KMS-11 (cell line): Measurements from ENCODE around the gene LRRC25.
"Not testable (repeated sequence)": the region's sequence is repeated elsewhere in the genome, so short reads cannot be mapped to it uniquely, and the experiment has no call there.

Experiments used
- H2AFZ ChIP-seq: fragments of 200-600 bp; sonication (generic); 2 replicates; pipeline ENCODE4 v1.6.1; 2016; ENCODE audit warnings: antibody characterized with exemption, mixed run types, low read depth
- H3K27ac ChIP-seq: fragments of 200-600 bp; sonication (generic); 2 replicates; pipeline ENCODE4 v1.6.1; 2016; ENCODE audit warnings: mild to moderate bottlenecking, mixed run types
- H3K27me3 ChIP-seq: fragments of 200-600 bp; sonication (generic); 2 replicates; pipeline ENCODE4 v1.6.1; 2017; ENCODE audit warnings: mild to moderate bottlenecking, low read depth, mixed run types, moderate library complexity; ENCODE audit not compliant: insufficient read depth
- H3K36me3 ChIP-seq: fragments of 200-600 bp; sonication (generic); 2 replicates; pipeline ENCODE4 v1.6.1; 2017; ENCODE audit warnings: mild to moderate bottlenecking, mixed run types; ENCODE audit not compliant: insufficient read depth
- H3K4me1 ChIP-seq: fragments of 200-600 bp; sonication (generic); 2 replicates; pipeline ENCODE4 v1.6.1; 2016; ENCODE audit warnings: mild to moderate bottlenecking, low read depth, mixed run types; ENCODE audit not compliant: poor library complexity, severe bottlenecking
- H3K4me2 ChIP-seq: fragments of 200-600 bp; sonication (generic); 2 replicates; pipeline ENCODE4 v1.7.0; 2016; ENCODE audit warnings: mild to moderate bottlenecking, mixed run types
- H3K4me3 ChIP-seq: fragments of 200-600 bp; sonication (generic); IDR thresholded peaks from 2 replicates; pipeline ENCODE4 v1.6.1; 2017; ENCODE audit warnings: low read depth, low read length, mixed read lengths; ENCODE audit not compliant: insufficient read depth
- H3K79me2 ChIP-seq: fragments of 200-600 bp; sonication (generic); 2 replicates; pipeline ENCODE4 v1.6.1; 2016; ENCODE audit warnings: low read depth, mixed run types; ENCODE audit not compliant: insufficient read depth
- H3K9ac ChIP-seq: fragments of 200-600 bp; sonication (generic); 2 replicates; pipeline ENCODE4 v1.6.1; 2016; ENCODE audit warnings: mild to moderate bottlenecking, mixed run types
- H4K20me1 ChIP-seq: fragments of 200-600 bp; sonication (generic); 2 replicates; pipeline ENCODE4 v1.6.1; 2016; ENCODE audit warnings: mild to moderate bottlenecking, mixed run types; ENCODE audit not compliant: insufficient read depth
- TF ChIP-seq, protein P1 (sequence below): fragments of 200-600 bp; sonication (generic); conservative IDR thresholded peaks from 2 replicates; pipeline ENCODE4 v1.6.1; 2017; ENCODE audit warnings: low read depth, mild to moderate bottlenecking, antibody characterized with exemption, low read length, moderate library complexity, mixed read lengths

The LRRC25 gene

DNA sequence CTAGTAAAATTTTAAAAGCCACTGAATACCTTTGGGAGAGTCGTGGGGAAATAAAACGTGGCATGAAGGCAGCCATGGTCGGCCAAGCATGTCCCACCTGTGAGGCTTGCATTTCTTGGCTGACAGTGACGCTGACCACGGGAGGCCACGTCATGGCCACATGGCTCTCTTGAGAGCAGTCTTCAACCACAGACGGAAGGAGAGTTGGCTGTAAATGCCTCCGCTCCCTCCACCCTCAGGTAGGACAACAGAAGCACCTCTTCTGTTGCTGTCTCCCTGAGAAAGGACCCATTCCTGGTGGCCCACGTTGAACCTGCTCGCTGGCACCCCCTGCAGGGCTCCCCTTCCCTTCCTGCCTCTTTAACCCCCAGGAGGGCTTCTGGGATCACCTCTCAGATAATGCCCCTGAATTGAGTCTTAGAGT lies 10.6 kb upstream of the LRRC25 start:
- Histone ChIP-seq H3K36me3 (no peaks in the 10 kb centered on the region), H3K79me2 (no peaks in the 10 kb centered on the region), H4K20me1 (no peaks in the 10 kb centered on the region), H3K4me2 (no peak overlapping the region), H3K27ac (no peak overlapping the region), H3K4me3 (no peak overlapping the region), H2AFZ (no peak overlapping the region), H3K4me1 (peaks cover 9% of the 10 kb centered on the region), H3K9ac (no peak overlapping the region), H3K27me3 (peaks cover 29% of the 10 kb centered on the region; the same call in 1 of the 2 replicates)
- TF ChIP-seq, protein P1, sequence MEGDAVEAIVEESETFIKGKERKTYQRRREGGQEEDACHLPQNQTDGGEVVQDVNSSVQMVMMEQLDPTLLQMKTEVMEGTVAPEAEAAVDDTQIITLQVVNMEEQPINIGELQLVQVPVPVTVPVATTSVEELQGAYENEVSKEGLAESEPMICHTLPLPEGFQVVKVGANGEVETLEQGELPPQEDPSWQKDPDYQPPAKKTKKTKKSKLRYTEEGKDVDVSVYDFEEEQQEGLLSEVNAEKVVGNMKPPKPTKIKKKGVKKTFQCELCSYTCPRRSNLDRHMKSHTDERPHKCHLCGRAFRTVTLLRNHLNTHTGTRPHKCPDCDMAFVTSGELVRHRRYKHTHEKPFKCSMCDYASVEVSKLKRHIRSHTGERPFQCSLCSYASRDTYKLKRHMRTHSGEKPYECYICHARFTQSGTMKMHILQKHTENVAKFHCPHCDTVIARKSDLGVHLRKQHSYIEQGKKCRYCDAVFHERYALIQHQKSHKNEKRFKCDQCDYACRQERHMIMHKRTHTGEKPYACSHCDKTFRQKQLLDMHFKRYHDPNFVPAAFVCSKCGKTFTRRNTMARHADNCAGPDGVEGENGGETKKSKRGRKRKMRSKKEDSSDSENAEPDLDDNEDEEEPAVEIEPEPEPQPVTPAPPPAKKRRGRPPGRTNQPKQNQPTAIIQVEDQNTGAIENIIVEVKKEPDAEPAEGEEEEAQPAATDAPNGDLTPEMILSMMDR: peak; percentile 45

DNA sequence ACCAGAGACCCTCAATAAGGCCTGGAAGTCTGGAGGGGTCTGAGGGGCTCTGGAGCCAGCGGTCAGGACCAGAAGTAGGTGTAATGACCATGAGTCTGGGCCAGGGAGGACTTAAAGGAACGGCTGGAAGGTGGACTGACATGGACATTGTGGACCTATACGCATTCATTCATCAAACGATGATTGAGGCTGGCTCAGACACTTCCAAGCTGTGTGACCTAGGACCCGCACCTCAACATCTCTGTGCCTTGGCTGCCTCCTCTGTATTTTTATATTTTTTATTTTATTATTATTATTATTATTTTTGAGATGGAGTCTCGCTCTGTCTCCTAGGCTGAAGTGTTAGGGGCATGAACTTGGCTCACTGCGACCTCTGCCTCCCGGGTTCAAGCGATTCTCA lies 9.3 kb upstream of the LRRC25 start:
- TF ChIP-seq, protein P1: no peak
- Histone ChIP-seq H4K20me1 (no peaks in the 10 kb centered on the region), H3K79me2 (no peaks in the 10 kb centered on the region), H3K27me3 (peaks cover 20% of the 10 kb centered on the region; the same call in 1 of the 2 replicates), H3K4me1 (peaks cover 9% of the 10 kb centered on the region), H3K4me3 (no peak overlapping the region), H2AFZ (no peak overlapping the region), H3K9ac (no peak overlapping the region), H3K36me3 (no peaks in the 10 kb centered on the region), H3K4me2 (no peak overlapping the region), H3K27ac (no peak overlapping the region)

DNA sequence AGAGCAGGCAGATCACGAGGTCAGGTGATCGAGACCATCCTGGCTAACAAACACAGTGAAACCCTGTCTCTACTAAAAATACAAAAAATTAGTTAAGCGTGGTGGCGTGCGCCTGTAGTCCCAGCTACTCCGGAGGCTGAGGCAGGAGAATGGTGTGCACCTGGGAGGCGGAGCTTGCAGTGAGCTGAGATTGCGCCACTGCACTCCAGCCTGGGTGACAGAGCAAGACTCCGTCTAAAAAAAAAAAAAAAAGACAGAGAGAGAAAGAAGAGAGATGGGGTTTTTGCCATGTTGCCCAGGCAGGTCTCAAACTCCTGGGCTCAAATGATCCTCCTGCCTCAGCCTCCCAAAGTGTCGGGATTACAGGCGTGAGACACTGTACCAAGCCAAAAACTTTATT lies 8.3 kb upstream of the LRRC25 start:
- H2AFZ ChIP-seq, H4K20me1 ChIP-seq, H3K79me2 ChIP-seq, H3K9ac ChIP-seq, H3K36me3 ChIP-seq, H3K4me3 ChIP-seq, H3K4me1 ChIP-seq, H3K27ac ChIP-seq, H3K4me2 ChIP-seq: not testable (repeated sequence)
- H3K27me3 ChIP-seq: peaks cover 13% of the 10 kb centered on the region; the same call in 1 of the 2 replicates

DNA sequence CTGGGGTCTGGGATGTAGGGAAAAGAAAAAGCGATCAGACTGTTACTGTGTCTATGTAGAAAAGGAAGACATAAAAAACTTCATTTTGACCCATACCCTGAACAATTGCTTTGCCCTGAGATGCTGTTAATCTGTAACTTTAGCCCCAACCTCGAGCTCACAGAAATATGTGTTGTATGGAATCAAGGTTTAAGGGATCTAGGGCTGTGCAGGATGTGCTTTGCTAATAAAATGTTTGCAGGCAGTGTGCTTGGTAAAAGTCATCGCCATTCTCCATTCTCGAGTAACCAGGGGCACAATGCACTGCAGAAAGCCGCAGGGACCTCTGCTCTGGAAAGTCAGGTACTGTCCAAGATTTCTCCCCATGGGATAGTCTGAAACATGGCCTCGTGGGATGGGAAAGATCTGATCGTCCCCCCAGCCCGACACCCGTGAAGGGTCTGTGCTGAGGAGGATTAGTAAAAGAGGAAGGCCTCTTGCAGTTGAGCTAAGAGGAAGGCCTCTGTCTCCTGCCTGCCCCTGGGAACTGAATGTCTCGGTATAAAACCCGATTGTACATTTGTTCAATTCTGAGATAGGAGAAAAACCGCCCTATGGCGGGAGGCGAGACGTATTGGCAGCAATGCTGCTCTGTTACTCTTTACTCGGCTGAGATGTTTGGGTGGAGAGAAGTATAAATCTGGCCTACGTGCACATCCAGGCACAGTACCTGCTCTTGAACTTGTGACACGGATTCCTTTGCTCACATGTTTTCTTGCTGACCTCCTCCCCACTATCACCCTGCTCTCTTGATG lies 5.2 kb upstream of the LRRC25 start:
- not testable (repeated sequence) for H3K4me3 ChIP-seq, H3K4me2 ChIP-seq, H2AFZ ChIP-seq, H4K20me1 ChIP-seq, H3K4me1 ChIP-seq, H3K27ac ChIP-seq, H3K79me2 ChIP-seq, H3K9ac ChIP-seq, H3K36me3 ChIP-seq
- H3K27me3 ChIP-seq: peaks cover 31% of the 10 kb centered on the region

DNA sequence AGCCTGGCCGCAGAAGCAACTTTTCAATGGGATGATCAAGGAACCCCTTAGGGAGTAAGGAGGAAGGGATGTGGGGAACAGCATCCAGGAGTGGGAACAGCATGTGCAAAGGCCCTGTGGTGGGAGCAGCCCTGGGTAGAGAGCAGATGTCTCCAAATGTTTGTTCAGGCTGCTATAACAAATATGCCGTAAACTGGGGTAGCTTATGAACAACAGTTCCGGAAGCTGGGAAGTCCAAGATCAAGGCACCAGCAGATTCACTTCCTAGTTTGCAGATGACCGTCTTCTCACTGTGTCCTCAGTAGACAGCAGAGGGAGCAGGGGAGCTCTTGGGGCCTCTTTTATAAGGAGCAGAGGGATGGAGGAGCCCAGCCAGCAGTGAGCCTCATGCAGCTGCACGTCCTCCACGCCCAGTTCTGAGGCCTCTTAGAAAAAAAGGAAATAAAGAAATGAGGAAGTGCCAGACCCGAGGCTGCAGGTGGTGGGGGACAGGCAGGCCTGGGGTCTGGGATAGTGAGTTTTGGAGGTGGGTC lies 4.2 kb upstream of the LRRC25 start:
- Histone ChIP-seq H3K27ac (no peak overlapping the region), H4K20me1 (no peaks in the 10 kb centered on the region), H3K27me3 (peaks cover 39% of the 10 kb centered on the region), H3K36me3 (no peaks in the 10 kb centered on the region), H3K9ac (no peak overlapping the region), H3K4me3 (no peak overlapping the region), H3K4me2 (no peak overlapping the region), H3K79me2 (no peaks in the 10 kb centered on the region), H2AFZ (no peak overlapping the region), H3K4me1 (peaks cover 8% of the 10 kb centered on the region)
- TF ChIP-seq, protein P1: no peak
